Transverse colon (tissue), 3 donors: ENCODE measurements around the gene KIF4B.

Experiments used
- CTCF ChIP-seq, 5 experiments: fragments of 200-600 bp in 3 of 5; fragments of 450-650 bp in 2 of 5; sonication (generic) in 3 of 5; IDR thresholded peaks; 1 replicate in 2 of 5; 2 replicates in 3 of 5; pipeline ENCODE4 v1.5.1; 2016 to 2017; ENCODE audit warnings: antibody characterized with exemption in 5 of 5, inconsistent platforms in 3 of 5, mild to moderate bottlenecking in 2 of 5, moderate library complexity in 1 of 5
- EP300 ChIP-seq: sonication (generic); formaldehyde crosslinking; IDR thresholded peaks from one replicate; pipeline ENCODE4 v1.6.1; 2017; ENCODE audit warnings: antibody characterized with exemption, low read depth
- POLR2A ChIP-seq: fragments of 450-650 bp; IDR thresholded peaks from one replicate; pipeline ENCODE4 v1.6.1; 2016; ENCODE audit warnings: antibody characterized with exemption, mild to moderate bottlenecking, moderate library complexity

- TF ChIP-seq CTCF (IDR thresholded peaks at IDR 0.05), result no peak
- TF ChIP-seq POLR2A, result no peak
- TF ChIP-seq EP300, result no peak
Measured at GRCh38 chr5:155050384-155051019, 36.9 kb downstream of the KIF4B start.
